Measurements from ENCODE around the gene SPX. TPM values are rescaled to one million over a fixed set of nuclear protein-coding genes. Genes with fewer than 3 reads are reported as not detected.

SPX gene
- total and polyA plus RNA-seq, 7 experiments from 2014 or later, result 0.16 to 0.69 (median 0.49) TPM; not detected in 1

- Mint-ChIP-seq H3K9me3 (peaks cover 0 to 5% (median 0%) of the 10 kb centered on the region in 11 donors), H3K36me3 (peaks cover 0 to 11% (median 8%) of the 10 kb centered on the region in 5 donors), H3K27ac (no peak overlapping the region), H3K27me3 (peaks cover 0 to 30% (median 8%) of the 10 kb centered on the region in 5 donors), H3K4me3 (no peak overlapping the region), H3K4me1 (peaks cover 0 to 6% (median 0%) of the 10 kb centered on the region in 7 donors)
- Histone ChIP-seq H3K27me3 (ENCODE audit: control insufficient read depth in 2 of 2, insufficient read depth in 2 of 2, low read length in 2 of 2) (peaks cover 0 to 3% of the 10 kb centered on the region in 2 donors), H3K4me3 (ENCODE audit: low read length) (no peak overlapping the region), H3K9me3 (ENCODE audit: control insufficient read depth in 2 of 3, low read length in 3 of 3) (no peaks in the 10 kb centered on the region), H3K4me1 (ENCODE audit: control insufficient read depth in 2 of 2, insufficient read depth in 2 of 2, low read length in 2 of 2) (no peaks in the 10 kb centered on the region), H3K27ac (ENCODE audit: low read depth, low read length) (no peak overlapping the region), H3K36me3 (ENCODE audit: control insufficient read depth in 2 of 3, insufficient read depth in 3 of 3, low read length in 3 of 3) (no peaks in the 10 kb centered on the region)
- DNase-seq, result no peak
- CTCF ChIA-PET, result no interaction called here
- intact Hi-C loops (cut with micrococcal nuclease), result no loop called here
- POLR2A ChIA-PET, result interaction anchor here (0.6 kb wide), 1 partner anchor 836 kb away, joined by 5 read pairs; no protein-coding TSS in a partner anchor
- ATAC-seq, result no peak
Observed at GRCh38 chr12:21577516-21577915, 51.4 kb downstream of the SPX start.

DNA sequence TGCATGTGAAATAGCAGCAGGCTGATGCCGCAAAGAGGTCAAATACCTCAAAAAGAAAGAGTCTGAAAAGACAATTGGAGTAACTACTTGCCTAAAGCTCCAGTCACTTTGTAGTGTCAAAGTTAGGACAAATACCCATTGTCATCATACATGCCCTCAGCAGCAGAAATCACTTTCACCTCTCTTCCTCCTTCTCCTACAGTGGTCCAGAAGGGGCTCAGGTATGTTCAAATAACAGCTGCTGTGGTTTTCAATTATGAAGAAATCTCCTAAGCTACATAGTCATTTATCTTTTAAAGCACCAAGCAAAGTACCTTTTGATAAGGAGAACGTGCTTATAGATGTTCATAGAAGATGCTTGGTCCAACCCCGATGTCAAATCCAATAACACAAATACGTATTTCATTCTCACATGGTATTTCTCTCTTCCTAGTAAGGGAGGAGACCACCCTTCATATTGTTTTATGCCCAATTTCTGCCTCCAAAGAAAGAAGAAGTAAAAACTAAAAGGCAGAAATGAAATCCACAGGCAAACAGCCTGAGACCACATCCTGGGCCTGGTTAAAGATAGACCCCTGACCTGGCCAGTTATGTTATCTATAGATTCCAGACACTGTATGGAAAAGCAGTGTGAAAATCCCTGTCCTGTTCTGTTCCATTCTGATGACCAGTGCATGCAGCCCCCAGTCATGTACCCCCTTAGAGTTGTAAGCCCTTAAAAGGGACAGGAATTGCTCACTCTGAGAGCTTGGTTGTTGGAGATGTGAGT is 54.8 kb downstream of the SPX start:
- H3K4me3 Mint-ChIP-seq, result no peak overlapping the region
- CTCF ChIA-PET, result no interaction called here
- H3K27me3 Mint-ChIP-seq, result peaks cover 5 to 26% (median 17%) of the 10 kb centered on the region in 5 donors

More for the DNA sequence above, 54.8 kb downstream of the SPX start:
- H3K4me1 Mint-ChIP-seq, result peaks cover 0 to 6% (median 0%) of the 10 kb centered on the region in 7 donors
- peaks cover 0 to 11% (median 8%) of the 10 kb centered on the region in 5 donors for H3K36me3 Mint-ChIP-seq
- intact Hi-C loops (cut with micrococcal nuclease), result no loop called here
- H3K27ac ChIP-seq (ENCODE audit: low read depth, low read length), result no peak overlapping the region
- H3K9me3 Mint-ChIP-seq, result peaks cover 0 to 5% (median 0%) of the 10 kb centered on the region in 11 donors
- POLR2A ChIA-PET, result no interaction called here
- H3K4me3 ChIP-seq (ENCODE audit: low read length), result no peak overlapping the region
- H3K36me3 ChIP-seq (ENCODE audit: control insufficient read depth in 2 of 3, insufficient read depth in 3 of 3, low read length in 3 of 3), result no peaks in the 10 kb centered on the region
- ATAC-seq, result no peak
- no peak overlapping the region for H3K27ac Mint-ChIP-seq
- no peaks in the 10 kb centered on the region for H3K9me3 ChIP-seq (ENCODE audit: control insufficient read depth in 2 of 3, low read length in 3 of 3)
- H3K27me3 ChIP-seq (ENCODE audit: control insufficient read depth in 2 of 2, insufficient read depth in 2 of 2, low read length in 2 of 2), result peaks cover 0 to 3% of the 10 kb centered on the region in 2 donors
- no peak for DNase-seq
- no peaks in the 10 kb centered on the region for H3K4me1 ChIP-seq (ENCODE audit: control insufficient read depth in 2 of 2, insufficient read depth in 2 of 2, low read length in 2 of 2)

Other genes with a start within 250 kb of the SPX start
- gene SLCO1A2, start 191.4 kb upstream of the SPX start, total RNA-seq, result under 1 TPM in 1 of 5 experiments, not detected in 4; 0.27 TPM
- not detected for gene SLCO1A2, start 191.4 kb upstream of the SPX start, polyA plus RNA-seq
- not detected for gene IAPP, start 153.4 kb upstream of the SPX start, total RNA-seq
- gene IAPP, start 153.4 kb upstream of the SPX start, polyA plus RNA-seq, result not detected
- gene PYROXD1, start 88.6 kb upstream of the SPX start, total RNA-seq, result 10 to 100 TPM; 28.5 to 47.4 (median 36.7) TPM
- 10 to 100 TPM; 21.4 to 28.6 TPM for gene PYROXD1, start 88.6 kb upstream of the SPX start, polyA plus RNA-seq
- 10 to 100 TPM; 19.4 to 77.7 (median 43.2) TPM for gene RECQL, start 24.7 kb upstream of the SPX start, total RNA-seq
- gene RECQL, start 24.7 kb upstream of the SPX start, polyA plus RNA-seq, result 10 to 100 TPM; 49.1 to 59.7 TPM
- gene GOLT1B, start 24.5 kb upstream of the SPX start, total RNA-seq, result 10 to 100 TPM; 25.8 to 42.5 (median 31.7) TPM
- gene GOLT1B, start 24.5 kb upstream of the SPX start, polyA plus RNA-seq, result 10 to 100 TPM; 20.8 to 21.3 TPM
- gene GYS2, start 78.6 kb downstream of the SPX start, total RNA-seq, result under 1 TPM in 2 of 5 experiments, not detected in 3; 0.12 to 0.27 TPM
- gene GYS2, start 78.6 kb downstream of the SPX start, polyA plus RNA-seq, result not detected
- 1,000 to 10,000 TPM in 3 of 5 experiments, 100 to 1,000 TPM in 2; 630 to 1,306 (median 1,079) TPM for gene LDHB, start 131.5 kb downstream of the SPX start, total RNA-seq
- gene LDHB, start 131.5 kb downstream of the SPX start, polyA plus RNA-seq, result 1,000 to 10,000 TPM; 2,617 to 2,849 TPM
- gene KCNJ8, start 248.4 kb downstream of the SPX start, total RNA-seq, result not detected
- not detected for gene KCNJ8, start 248.4 kb downstream of the SPX start, polyA plus RNA-seq